Ishikawa (cell line): ENCODE results near the gene ZBTB11.

Source experiments
- CEBPB ChIP-seq: IDR thresholded peaks from 2 replicates; pipeline ENCODE4 v1.6.1; 2012
- CREB1 ChIP-seq: IDR thresholded peaks from 2 replicates; pipeline ENCODE4 v1.6.1; 2012; ENCODE audit warnings: low read depth
- EGR1 ChIP-seq: IDR thresholded peaks from 2 replicates; pipeline ENCODE4 v1.6.1; 2012
- EP300 ChIP-seq: IDR thresholded peaks from 2 replicates; pipeline ENCODE4 v1.6.1; 2012; ENCODE audit warnings: borderline replicate concordance
- FOXM1 ChIP-seq: IDR thresholded peaks from 2 replicates; pipeline ENCODE4 v1.6.1; 2012; ENCODE audit warnings: low read depth, borderline replicate concordance
- NFIC ChIP-seq: IDR thresholded peaks from 2 replicates; pipeline ENCODE4 v1.6.1; 2012
- RAD21 ChIP-seq: IDR thresholded peaks from 2 replicates; pipeline ENCODE4 v1.6.1; 2012; ENCODE audit warnings: low read depth
- TAF1 ChIP-seq: IDR thresholded peaks from 2 replicates; pipeline ENCODE4 v1.6.1; 2012; ENCODE audit warnings: low read depth, mild to moderate bottlenecking
- USF1 ChIP-seq: IDR thresholded peaks from 2 replicates; pipeline ENCODE4 v1.6.1; 2012
- YY1 ChIP-seq: IDR thresholded peaks from 2 replicates; pipeline ENCODE4 v1.6.1; 2012; ENCODE audit warnings: low read depth
- ZBTB7A ChIP-seq: IDR thresholded peaks from 2 replicates; pipeline ENCODE4 v1.6.1; 2012; ENCODE audit warnings: low read depth
- TF ChIP-seq, protein P1 (sequence below): IDR thresholded peaks from 2 replicates; pipeline ENCODE4 v1.6.1; 2012

DNA sequence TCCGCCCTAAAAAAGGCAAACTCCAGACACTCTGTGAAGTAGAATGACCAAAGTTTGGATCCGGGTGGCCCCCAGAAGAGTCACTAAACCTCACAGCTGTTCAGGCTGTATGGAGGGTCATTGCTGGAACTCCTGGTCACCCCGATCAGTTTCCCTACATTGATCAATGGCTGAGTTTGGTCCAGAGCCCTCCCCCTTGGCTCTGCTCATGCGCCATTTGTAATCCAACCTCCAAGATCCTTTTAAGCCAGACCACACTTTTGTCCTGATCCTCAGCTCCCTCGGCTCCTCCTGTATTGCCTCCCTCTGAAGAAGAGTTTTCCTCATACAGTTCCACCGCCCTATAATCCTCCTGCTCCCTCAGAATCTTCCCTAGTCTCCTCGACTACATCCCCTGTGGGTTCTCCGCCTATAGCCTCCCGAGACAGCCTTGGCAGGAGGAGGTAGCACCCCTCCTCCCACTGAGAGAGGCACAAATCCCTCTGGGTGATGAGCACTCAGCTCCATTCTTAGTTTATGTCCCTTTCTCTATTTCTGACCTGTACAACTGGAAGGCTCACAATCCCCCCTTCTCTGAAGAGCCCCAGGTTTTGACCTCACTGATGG is 42.2 kb downstream of the ZBTB11 start:
- TF ChIP-seq CEBPB (no peak), ZBTB7A (no peak), NFIC (no peak), YY1 (no peak), EP300 (no peak), CREB1 (no peak), FOXM1 (no peak), EGR1 (no peak), TAF1 (no peak), RAD21 (no peak), USF1 (no peak)
- TF ChIP-seq, protein P1, sequence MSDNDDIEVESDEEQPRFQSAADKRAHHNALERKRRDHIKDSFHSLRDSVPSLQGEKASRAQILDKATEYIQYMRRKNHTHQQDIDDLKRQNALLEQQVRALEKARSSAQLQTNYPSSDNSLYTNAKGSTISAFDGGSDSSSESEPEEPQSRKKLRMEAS: no peak
